HG03520 (cell line): ENCODE measurements around the gene FZD7.

Experiments used
- ATAC-seq: cut with Tn5 transposase; IDR thresholded peaks from one replicate; pipeline ENCODE4 v1.9.1; 2021; ENCODE audit warnings: mild to moderate bottlenecking, moderate library complexity; ENCODE audit not compliant: unreplicated experiment

FZD7 gene

DNA sequence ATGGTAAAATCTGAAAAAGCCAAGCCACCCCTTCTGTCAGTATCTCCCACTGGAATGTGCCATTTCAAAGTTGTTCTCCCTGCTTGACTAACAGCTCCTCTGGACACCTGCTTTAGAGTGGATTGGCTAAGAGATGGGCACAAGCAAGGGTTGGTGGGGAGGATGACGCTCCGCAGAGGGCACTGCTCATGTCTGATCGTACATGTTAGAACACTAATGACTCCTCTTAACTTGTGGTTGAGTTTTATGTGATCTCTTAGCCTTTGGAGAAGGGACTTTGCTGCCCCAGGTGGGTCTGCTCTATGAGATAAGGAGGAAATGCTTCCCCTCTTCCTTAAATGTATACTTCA, 31.2 kb downstream of the FZD7 start:
- no peak for ATAC-seq

DNA sequence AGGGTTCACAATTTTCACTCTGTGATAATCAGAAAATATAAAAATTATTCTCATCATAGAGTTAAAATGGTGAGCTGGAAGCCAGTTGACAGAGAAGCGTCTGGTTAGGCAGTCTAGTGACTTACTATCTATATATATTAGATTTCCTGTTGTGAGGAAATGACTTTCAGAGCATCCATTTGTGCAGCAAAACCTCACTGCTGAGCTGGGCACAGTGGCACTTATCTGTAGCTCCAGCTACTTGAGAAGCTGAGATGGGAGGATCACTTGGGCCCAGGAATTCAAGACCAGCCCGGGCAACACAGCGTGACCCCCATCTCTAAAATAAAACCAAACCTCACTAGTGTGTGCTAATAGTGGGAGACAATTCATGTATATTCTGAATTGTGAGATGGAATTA, 32.2 kb downstream of the FZD7 start:
- ATAC-seq: no peak

DNA sequence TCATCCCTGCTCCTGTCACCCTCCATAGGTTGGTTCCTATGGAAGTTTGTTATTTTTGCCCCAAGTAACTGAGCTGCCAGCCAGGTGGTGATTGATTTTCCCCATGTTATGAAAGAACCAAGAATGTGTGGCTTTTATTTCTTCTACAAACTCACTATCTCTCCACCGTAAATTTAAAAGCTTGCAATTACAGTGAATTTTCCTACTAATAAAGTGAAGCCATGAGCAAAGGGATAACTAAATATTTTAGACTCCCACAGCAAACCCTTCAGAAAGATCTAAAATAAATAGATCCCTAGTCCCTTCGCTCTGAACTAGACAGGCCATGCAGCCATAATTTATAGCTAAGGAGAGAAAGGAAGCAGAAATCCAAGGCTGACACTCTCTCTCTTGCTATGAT, 33.2 kb downstream of the FZD7 start:
- ATAC-seq: no peak

- ATAC-seq: no peak
Measured at GRCh38 chr2:202067589-202067988, 33.9 kb downstream of the FZD7 start.

GRCh38 chr2:202069170-202070067, 35.8 kb downstream of the FZD7 start:
- ATAC-seq: no peak

GRCh38 chr2:202071107-202071506, 37.5 kb downstream of the FZD7 start:
- ATAC-seq: no peak

GRCh38 chr2:202072226-202072625, 38.6 kb downstream of the FZD7 start:
- no peak for ATAC-seq

DNA sequence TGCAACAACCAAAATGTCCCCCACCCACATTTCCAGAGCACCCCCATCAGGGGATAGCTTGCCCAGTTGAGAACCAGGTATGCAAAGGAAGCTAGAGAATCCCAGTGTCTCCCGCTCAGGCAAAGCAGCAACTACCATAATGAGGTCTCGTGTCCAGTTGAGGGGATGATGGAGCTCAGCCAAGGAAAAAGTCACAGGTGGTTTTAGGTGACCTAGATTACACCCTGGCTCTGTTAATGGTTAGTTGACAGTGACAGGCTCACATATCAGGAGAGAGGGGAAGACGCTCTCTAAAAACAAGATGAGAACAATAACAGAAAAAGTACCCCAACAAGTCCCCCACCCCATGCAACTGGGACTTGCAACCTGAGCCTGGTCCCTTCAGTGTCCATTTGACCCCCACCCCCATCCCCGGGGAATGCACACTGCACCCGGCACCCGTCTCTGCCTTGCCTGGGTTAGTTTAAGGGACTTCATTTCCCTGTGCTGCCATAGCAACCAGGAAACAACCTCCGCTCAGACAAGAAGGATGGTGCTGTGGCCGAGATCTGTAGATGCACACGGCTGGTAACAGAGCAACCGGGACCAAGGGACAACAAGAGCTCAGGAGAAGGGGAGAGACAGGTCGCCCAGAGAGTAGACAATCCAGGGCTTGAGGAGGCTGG, 39.2 kb downstream of the FZD7 start, which contains the start of gene KIAA2012:
KIAA2012 (plus strand) TSS at position 519 of the 665 bp plus-strand sequence. CDS start 373 bp downstream, outside the sequence.
- ATAC-seq: no peak

- no peak for ATAC-seq
Measured at GRCh38 chr2:202074324-202074723, 40.7 kb downstream of the FZD7 start.

- ATAC-seq: no peak
Measured at GRCh38 chr2:202079310-202079709, 45.7 kb downstream of the FZD7 start.

GRCh38 chr2:202084265-202084664, 50.6 kb downstream of the FZD7 start:
- no peak for ATAC-seq
